Measurements from ENCODE around the gene OTUD4.
A peak's percentile ranks its signal among the peaks of the same experiment; 100 is the strongest.
"Not testable (repeated sequence)": the region's sequence is repeated elsewhere in the genome, so short reads cannot be mapped to it uniquely, and the experiment has no call there.

Gene OTUD4

GRCh38 chr4:145179281-145179860 is 1.0 kb downstream of the OTUD4 start:
- peak; percentile 40 to 62 for DNase-seq (ENCODE audit: extremely low read depth in 1 of 2, low read depth in 1 of 2)

DNA sequence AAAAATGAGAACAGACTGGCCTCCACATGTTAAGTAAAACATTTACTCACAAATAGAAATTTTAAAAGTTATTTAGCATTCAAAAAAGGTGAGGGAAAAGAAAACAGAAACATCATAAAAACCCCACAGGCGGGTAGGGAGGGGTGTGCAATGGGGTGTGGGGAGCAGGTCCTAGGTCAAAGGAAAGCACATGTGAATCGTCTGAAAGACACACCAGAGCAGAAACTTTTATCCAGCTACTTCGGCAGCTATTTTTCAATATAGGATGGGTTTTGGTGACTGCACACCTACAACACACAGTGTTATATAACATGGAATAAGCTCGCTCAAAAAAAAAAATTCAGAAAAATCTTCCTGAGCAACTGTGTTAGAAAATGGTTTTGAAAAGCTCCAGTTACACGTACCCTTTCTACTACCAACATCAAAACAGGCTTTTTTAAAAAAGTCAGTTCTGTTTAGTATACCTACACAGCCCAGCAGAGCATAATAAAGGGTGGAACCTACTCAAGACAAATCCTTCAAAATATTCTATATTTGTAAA is 1.6 kb downstream of the OTUD4 start:
- DNase-seq (ENCODE audit: extremely low read depth in 1 of 2, low read depth in 1 of 2) = no peak

DNA sequence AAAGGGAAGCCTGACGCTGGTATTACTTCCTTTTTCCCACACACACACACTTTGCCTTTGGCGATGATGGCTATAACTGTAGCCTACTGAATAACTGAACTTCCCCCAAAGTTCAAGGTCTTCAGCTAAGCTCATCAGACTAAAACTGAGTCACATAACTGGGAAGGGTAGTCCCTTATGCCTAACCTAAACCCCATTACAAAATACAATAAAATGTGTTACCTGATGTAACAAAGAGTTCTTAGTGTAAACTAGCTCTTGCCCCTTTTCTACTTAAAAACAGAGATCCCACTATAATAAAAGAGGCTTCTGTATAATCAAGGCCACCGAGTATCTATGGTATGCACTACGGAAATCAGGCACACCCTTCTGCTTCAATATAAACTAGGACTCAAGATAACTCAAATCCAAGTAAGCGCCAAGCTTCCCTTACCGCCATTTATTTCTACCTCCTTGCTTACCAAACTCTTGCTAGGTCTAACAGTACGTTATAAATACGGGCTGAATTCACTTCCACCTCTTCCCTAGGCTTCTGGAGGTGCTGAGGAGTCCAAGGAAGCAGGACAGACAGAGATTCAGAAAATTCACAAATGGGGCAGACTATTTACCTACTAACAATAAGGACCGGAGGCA is 2.4 kb downstream of the OTUD4 start:
- DNase-seq (ENCODE audit: extremely low read depth in 1 of 2, low read depth in 1 of 2) = no peak

DNA sequence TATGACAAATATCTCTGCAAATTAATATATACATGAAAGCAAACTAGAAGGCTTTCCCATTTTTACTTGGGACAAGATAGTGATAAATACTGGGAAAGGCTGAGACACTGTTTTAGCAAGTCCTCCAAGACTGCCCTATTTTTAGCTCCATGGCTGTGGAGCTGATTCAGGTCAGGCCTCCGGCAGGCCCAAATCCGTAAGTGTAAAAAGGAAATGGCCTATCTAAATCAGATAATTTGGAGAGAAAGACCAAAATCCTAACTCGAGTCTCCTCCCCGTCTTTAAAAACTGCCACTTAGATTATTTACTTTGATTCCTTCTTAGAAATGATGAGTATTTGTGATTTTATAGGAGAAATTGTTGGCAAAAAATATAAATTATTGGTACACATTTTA is 2.9 kb downstream of the OTUD4 start:
- DNase-seq (ENCODE audit: extremely low read depth in 1 of 2, low read depth in 1 of 2) = no peak

DNA sequence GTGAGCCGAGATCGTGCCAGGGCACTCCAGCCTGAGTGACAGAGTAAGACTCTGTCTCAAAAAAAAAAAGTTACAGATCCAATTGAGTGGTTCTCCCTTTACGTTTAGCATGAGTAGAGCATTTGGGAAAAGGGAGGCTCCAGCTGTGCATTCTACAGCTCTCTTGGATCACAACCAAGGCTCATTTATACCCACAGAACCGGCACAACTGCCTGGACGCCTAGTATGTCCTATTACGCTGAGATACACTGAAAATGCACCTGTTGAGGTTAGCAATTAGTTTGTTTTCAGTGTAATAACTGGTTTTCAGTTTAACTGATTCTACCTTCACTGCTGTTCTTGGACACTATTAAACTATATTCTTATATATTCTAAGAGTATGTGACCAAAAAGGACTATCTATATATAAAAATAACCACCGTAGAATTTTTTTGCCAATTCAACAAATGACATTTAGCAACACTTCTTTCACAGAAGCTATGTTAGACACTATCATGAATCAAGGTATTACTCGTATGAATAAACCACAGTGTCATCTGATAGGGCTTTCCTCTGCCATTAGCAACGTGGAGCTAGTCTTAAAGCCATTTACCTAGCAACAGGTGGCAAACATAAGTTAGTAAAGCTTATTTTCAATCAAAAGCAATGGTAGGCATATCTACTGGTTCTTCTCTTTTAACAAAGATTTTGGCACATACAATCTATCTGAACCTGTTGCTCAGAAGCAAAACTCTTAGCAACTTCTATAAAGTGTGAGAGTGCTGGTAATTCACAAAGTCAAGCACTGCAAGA is 3.6 kb downstream of the OTUD4 start:
- DNase-seq (ENCODE audit: extremely low read depth in 1 of 2, low read depth in 1 of 2) = no peak

DNA sequence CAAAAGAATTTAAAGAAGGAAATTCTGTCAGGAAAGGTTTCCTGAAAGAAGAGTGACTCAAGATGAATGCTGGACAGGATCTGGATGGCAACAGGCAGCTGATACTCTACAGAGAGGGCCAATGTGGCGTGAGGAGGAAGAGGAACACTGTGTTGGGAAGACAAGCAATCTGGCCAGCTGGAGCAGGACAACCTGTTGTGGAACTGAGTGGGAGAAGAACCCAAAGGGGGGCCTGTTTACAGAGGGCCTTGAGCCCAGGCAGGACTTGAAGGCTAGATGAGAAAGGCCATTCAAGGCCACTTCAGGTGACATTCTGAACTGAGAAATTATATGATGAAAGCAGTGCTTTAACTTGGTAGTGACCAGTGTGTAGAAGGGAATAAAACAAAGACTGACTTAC is 8.5 kb downstream of the OTUD4 start:
- no peak for DNase-seq (ENCODE audit: extremely low read depth in 1 of 2, low read depth in 1 of 2)

DNA sequence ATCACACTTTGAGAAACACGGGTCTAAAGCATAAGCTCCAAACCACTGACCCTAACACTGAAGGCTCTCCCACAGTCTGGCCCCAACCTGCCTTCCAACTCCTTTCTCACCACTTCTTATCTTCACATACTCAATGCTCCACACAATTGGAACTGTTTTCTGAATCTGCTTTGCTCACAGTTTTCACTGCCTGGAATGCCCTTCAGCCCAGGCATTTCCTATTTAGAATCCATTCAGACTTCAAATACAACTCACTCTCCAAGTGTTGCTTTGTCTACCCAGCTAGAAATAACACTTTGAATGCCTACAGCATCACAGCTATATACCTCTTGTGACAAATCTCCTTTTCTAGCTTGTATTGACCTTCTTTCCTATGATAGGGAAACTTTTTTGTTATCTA is 10.2 kb downstream of the OTUD4 start:
- DNase-seq (ENCODE audit: extremely low read depth in 1 of 2, low read depth in 1 of 2) = no peak

- no peak for DNase-seq (ENCODE audit: extremely low read depth in 1 of 2, low read depth in 1 of 2)
These were observed 11.7 kb downstream of the OTUD4 start for GRCh38 chr4:145168581-145169187.

DNA sequence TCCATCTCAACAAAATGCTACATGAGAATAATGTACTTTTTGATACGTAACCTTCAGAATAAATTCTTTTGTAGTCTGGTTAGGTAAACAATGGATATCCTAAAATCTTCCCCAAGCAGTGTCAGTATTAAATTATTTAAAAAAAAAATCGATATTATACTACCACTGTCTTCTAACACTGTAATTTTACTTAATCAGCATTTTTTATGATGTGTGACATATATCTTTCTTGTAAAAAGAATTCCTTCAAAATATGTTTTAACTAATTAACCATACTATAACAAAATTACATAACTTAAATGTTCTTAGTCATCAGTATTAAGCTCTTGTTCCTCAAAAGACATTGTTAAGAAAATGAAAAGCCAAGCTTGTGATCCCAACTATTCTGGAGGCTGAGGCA is 12.5 kb downstream of the OTUD4 start:
- no peak for DNase-seq (ENCODE audit: extremely low read depth in 1 of 2, low read depth in 1 of 2)

DNA sequence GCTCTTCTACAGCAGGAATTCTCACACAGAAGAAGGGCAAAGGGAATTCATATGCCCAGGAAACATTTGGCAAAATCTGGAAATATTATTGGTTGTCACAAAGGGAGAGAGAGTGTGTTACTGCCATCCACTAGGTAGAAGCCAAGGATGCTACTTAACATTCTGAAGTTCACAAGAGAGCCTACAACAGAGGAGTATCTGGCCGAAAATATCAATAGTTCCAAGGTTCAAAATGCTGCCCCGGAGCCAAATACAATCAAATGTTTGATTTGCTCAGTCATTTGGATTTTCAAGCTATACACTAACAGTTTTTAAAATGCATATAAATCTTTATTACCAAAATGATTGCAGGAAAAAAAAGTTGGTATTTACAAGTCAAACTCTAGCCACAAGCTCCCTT is 18.8 kb downstream of the OTUD4 start:
- no peak for DNase-seq (ENCODE audit: extremely low read depth in 1 of 2, low read depth in 1 of 2)

GRCh38 chr4:145156986-145157385 is 23.4 kb downstream of the OTUD4 start:
- no peak for DNase-seq (ENCODE audit: extremely low read depth in 1 of 2, low read depth in 1 of 2)

DNA sequence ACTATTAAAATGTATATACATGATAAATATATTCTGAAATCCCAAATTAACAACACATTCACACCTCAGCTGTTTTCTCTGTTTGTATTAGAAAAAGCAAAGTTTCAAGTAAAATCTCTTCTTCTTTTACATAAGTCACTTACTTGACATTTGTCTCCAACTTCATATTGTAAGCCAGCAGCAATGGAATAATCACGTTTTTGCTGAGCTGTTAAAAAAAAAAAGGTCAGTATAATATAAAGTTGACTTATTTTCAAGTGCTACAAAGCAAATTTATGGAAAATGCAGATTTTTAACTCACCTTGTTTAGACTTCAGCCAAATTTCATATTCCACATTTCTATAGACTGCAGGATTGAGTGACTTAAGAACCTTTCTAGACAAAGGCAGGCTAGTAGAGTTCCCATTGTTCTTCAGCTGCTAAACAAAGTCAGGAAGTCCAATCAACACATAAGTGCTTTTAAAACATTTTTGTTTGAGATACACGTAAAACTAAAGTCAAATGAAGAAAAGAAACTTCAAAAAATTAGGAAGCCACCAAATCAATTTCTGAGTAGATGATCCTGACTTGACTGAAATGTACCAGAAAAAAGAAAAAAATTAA is 25.0 kb downstream of the OTUD4 start:
- no peak for DNase-seq (ENCODE audit: extremely low read depth in 1 of 2, low read depth in 1 of 2)

GRCh38 chr4:145154573-145154972 is 25.8 kb downstream of the OTUD4 start:
- DNase-seq (ENCODE audit: extremely low read depth in 1 of 2, low read depth in 1 of 2) = no peak

- DNase-seq (ENCODE audit: extremely low read depth in 1 of 2, low read depth in 1 of 2) = no peak
These were observed 26.5 kb downstream of the OTUD4 start for GRCh38 chr4:145153904-145154298.

- DNase-seq (ENCODE audit: extremely low read depth in 1 of 2, low read depth in 1 of 2) = no peak
These were observed 27.0 kb downstream of the OTUD4 start for GRCh38 chr4:145153181-145153903.

GRCh38 chr4:145148980-145149379 is 31.4 kb downstream of the OTUD4 start:
- no peak for DNase-seq (ENCODE audit: extremely low read depth in 1 of 2, low read depth in 1 of 2)

DNA sequence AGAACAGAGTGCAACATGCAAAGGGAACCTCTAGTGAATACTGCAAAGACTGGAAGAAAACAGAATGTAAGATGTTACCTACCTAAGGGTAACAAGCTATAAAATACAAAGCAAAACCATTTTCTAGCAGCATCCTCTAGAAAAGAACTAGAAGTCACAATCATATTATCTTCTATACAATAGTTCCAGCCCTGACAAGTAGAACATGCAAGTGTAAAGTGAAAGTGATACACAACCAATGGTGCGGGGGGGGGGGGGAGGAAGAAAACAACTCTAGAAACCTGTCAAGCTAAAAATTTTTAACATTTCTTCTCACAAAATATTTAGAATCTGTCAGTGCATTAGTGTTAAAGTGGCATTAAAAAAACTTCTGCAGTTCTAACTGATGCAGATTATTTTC is 44.2 kb downstream of the OTUD4 start:
- not testable (repeated sequence) for DNase-seq (ENCODE audit: extremely low read depth in 1 of 2, low read depth in 1 of 2)

DNA sequence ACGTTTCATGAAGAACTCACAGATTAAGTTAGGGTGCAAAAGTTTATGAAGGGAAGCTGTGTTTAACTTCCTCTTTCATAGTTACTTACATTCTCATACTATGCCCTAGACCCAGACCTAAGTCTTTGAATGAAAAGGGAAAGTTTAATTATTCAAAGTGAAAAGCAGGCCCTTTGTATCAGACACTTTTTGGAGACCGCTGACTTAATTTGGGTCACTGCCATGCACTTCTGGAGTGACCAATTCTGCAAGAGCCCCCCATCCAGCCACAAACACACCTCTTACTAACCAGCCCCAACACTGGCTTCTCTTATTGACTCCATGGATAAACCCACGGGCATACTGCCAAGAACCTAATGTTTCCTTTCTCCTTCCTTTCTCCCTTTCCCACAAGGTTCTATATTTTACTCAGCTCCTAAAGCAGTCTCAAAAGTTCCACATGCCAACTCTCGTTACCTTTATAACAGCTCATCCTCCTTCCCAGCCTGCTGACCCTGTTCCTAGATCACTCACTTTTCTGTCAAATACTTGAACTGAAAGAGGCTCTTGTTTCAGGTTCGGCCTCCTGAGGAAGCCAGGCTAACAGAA is 47.8 kb downstream of the OTUD4 start:
- DNase-seq (ENCODE audit: extremely low read depth in 1 of 2, low read depth in 1 of 2) = no peak

- no peak for DNase-seq (ENCODE audit: extremely low read depth in 1 of 2, low read depth in 1 of 2)
These were observed 48.5 kb downstream of the OTUD4 start for GRCh38 chr4:145131848-145132247.

DNA sequence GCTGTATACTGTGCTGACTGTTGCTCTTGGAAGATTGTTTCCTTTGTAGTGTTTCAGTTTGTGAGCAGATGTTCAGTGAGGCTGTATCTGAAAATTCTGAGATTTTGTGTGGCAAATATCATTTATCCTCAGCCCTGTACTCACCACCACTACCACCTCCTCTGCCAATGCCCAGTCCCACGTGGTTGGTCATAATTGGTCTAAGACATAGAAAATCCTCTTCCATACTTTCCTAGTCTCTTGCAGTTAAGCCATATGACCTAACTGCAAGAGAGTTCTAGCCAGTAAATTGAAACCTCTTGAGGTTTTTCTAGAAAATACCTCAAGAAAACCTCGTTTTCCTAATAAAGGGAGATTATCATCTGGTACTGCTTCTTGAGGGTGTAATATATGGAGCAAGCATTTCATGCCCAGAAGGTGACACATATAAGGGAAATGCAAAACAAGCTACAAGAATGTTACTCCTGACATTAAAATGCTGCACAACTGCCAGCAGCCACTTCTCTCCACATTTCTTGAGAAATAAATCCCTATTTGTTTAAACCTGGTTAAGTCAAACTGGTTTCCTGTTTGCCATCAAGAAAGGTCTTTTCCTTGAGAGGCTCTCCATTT is 49.5 kb downstream of the OTUD4 start:
- no peak for DNase-seq (ENCODE audit: extremely low read depth in 1 of 2, low read depth in 1 of 2)

All from activated CD8-positive, alpha-beta memory T cell treated with anti-CD3 and anti-CD28 coated beads for 1 hour (primary cell).